ENCODE measurements around the gene JAM2. TPM values are rescaled to one million over a fixed set of nuclear protein-coding genes. Genes with fewer than 3 reads are reported as not detected.

Gene JAM2
- total RNA-seq, 3 donors from 2014 or later (not counting 1 experiment from before 2014, with no cell fraction given) = 0.09 TPM; not detected in 2

DNA sequence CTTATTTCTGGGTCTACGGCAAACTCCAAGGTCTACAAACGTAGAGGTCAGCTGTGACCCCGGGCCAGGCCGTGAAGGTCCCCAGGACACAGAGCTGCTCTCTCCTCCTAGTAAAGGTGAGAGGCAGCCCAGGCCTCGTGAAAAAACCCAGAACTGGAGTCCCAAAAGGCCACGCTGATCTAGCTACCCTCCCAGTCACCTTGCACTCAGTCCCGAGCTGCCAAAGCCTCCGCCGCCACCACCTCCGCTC is 95.5 kb downstream of the JAM2 start:
- peaks cover 2% of the 10 kb centered on the region for H3K36me3 ChIP-seq (ENCODE audit: control insufficient read depth, insufficient read depth, low read length)
- under 1% methylated on average over 10 of the region's 10 CpGs for WGBS (ENCODE audit: insufficient coverage)
- no peaks in the 10 kb centered on the region for H3K9me3 ChIP-seq (ENCODE audit: control insufficient read depth, insufficient read depth, low read length)
- TF ChIP-seq, protein P1, sequence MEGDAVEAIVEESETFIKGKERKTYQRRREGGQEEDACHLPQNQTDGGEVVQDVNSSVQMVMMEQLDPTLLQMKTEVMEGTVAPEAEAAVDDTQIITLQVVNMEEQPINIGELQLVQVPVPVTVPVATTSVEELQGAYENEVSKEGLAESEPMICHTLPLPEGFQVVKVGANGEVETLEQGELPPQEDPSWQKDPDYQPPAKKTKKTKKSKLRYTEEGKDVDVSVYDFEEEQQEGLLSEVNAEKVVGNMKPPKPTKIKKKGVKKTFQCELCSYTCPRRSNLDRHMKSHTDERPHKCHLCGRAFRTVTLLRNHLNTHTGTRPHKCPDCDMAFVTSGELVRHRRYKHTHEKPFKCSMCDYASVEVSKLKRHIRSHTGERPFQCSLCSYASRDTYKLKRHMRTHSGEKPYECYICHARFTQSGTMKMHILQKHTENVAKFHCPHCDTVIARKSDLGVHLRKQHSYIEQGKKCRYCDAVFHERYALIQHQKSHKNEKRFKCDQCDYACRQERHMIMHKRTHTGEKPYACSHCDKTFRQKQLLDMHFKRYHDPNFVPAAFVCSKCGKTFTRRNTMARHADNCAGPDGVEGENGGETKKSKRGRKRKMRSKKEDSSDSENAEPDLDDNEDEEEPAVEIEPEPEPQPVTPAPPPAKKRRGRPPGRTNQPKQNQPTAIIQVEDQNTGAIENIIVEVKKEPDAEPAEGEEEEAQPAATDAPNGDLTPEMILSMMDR (IDR thresholded peaks at IDR 0.05) = no peak
- no peaks in the 10 kb centered on the region for H3K36me3 Mint-ChIP-seq
- H3K4me3 ChIP-seq (ENCODE audit: low read length) = peak overlapping the region; percentile 79
- intact Hi-C loops (cut with micrococcal nuclease) = no loop called here
- no peaks in the 10 kb centered on the region for H3K27me3 ChIP-seq (ENCODE audit: control insufficient read depth, insufficient read depth, low read length)
- no peaks in the 10 kb centered on the region for H3K27me3 Mint-ChIP-seq (ENCODE audit: low read depth in 2 of 2)
- peaks cover 4% of the 10 kb centered on the region for H3K4me1 ChIP-seq (ENCODE audit: control insufficient read depth, insufficient read depth, low read length)
- H3K27ac ChIP-seq (ENCODE audit: low read length) = peak overlapping the region; percentile 92
- peak overlapping the region; percentile 100 for H3K4me3 Mint-ChIP-seq
- no peaks in the 10 kb centered on the region for H3K9me3 Mint-ChIP-seq
- peaks cover 39 to 44% of the 10 kb centered on the region in 2 donors for H3K4me1 Mint-ChIP-seq
- DNase-seq (no peak), ATAC-seq (no peak)
- peak overlapping the region; percentile 93 to 100 for H3K27ac Mint-ChIP-seq

DNA sequence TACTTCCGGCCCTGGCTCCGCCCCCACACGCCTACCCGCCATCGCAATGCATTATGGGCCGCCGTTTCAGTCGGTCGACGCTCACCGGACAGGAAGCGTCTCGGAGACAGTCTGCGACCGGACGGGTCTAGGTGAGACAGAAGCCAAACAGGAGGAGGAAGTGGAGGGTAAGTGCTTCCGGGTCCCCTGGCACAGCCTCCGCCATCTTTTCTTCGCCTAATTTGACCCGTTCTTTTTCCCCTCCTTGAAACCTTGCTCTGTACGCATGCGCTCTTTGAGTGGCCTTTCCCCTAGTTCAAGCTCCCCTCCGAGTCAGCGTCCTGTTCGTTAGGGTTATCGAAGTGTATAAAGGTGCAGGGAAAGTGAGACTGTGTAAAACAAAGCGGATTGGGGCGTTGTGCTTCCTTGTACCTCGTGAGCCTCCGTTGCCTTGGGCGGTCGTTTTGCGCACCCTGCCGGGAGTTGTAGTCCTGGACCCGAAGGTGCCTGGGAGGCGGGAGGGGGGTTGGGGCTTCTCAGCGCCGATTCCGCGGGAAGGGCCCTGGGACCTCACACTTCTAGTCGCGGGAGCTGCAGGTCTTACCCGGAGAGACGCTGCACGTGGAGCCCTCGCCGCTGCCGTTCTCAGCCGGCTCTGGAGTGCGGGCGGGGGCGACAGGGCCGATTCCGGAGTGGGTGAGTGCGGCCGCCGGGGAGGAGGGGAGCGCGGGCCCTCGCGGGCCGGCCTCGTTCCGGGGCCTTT is 96.0 kb downstream of the JAM2 start, which contains the start of the genes ATP5PF and GABPA:
ATP5PF (minus strand) TSS at position 1 of the 742 bp plus-strand sequence. CDS start 5,110 bp downstream, outside the sequence.
GABPA (plus strand) TSS at position 69 of the 742 bp plus-strand sequence. CDS start 6,627 bp downstream, outside the sequence.
- H3K27me3 ChIP-seq (ENCODE audit: control insufficient read depth, insufficient read depth, low read length) = no peaks in the 10 kb centered on the region
- 0% methylated on average over 64 of the region's 64 CpGs for WGBS (ENCODE audit: insufficient coverage)
- Mint-ChIP-seq H3K4me3 (peak within 1 kb of the TSS; percentile 100), H3K4me1 (peaks cover 39 to 44% of the 10 kb centered on the region in 2 donors), H3K27ac (peak within 1 kb of the TSS; percentile 93 to 100), H3K27me3 (ENCODE audit: low read depth in 2 of 2) (no peaks in the 10 kb centered on the region), H3K9me3 (no peaks in the 10 kb centered on the region), H3K36me3 (no peaks in the 10 kb centered on the region)
- H3K9me3 ChIP-seq (ENCODE audit: control insufficient read depth, insufficient read depth, low read length) = no peaks in the 10 kb centered on the region
- ATAC-seq (peak; percentile 86 to 98 (median 89)), DNase-seq (peak; percentile 98 to 99)
- peak within 1 kb of the TSS; percentile 92 for H3K27ac ChIP-seq (ENCODE audit: low read length)
- TF ChIP-seq, protein P1 (IDR thresholded peaks at IDR 0.05) = no peak
- intact Hi-C loops (cut with micrococcal nuclease) = loop anchor here (1.0 kb wide), 1 partner anchor 127 kb away; no protein-coding TSS in a partner anchor
- H3K4me3 ChIP-seq (ENCODE audit: low read length) = peak within 1 kb of the TSS; percentile 79
- H3K4me1 ChIP-seq (ENCODE audit: control insufficient read depth, insufficient read depth, low read length) = peaks cover 4% of the 10 kb centered on the region
- no peaks in the 10 kb centered on the region for H3K36me3 ChIP-seq (ENCODE audit: control insufficient read depth, insufficient read depth, low read length)

DNA sequence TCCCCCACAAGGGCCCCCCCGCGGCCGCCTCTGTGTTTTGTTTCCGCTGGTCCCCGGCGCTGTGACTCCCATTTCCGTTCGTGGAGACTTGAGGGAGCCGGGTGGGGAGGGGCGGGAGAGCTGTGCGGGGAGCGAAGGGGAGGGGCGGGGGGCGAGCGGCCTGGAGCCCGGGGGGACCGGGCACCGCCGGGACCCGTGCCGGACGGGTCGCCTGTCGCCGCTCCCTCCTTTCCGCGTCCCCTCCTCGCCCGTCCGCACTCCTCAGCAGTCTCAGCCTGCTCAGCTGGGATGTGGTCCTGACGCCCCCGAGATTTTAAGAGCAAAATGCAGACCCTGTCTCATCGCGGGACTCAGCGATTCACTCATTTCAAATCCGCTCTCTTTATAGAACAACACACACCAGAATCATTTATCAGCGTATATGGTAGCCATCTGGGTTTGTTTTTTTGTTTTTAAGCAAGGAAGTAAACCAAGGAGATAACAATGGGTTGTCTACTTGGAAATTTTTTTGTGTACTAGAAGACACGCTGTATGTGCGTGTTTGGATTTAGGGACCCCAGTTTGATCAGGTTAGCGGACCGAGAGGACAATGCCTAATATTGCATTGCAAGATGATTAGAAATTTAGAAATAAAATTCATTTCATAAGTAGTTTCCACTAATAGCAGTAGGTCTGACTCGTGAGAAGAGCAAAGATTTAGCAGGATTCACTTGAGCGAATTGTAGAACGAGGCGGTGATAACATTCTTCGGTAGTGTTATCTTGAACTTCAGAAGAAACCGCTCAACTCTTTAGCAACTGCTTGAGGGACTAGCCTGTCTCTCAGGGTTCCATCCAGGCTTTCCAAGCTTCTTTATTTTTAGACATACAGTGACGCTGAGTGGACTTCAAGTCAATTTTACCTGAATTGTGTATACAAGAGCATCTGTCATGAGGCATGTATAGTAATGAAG is 96.9 kb downstream of the JAM2 start:
- H3K9me3 Mint-ChIP-seq = no peaks in the 10 kb centered on the region
- DNase-seq (no peak), ATAC-seq (no peak)
- H3K27ac ChIP-seq (ENCODE audit: low read length) = peak overlapping the region; percentile 92
- no peaks in the 10 kb centered on the region for H3K36me3 Mint-ChIP-seq
- no peaks in the 10 kb centered on the region for H3K27me3 Mint-ChIP-seq (ENCODE audit: low read depth in 2 of 2)
- H3K27ac Mint-ChIP-seq = peak overlapping the region; percentile 93 to 100
- peaks cover 4% of the 10 kb centered on the region for H3K4me1 ChIP-seq (ENCODE audit: control insufficient read depth, insufficient read depth, low read length)
- under 1% methylated on average over 45 of the region's 48 CpGs for WGBS (ENCODE audit: insufficient coverage)
- TF ChIP-seq, protein P1 (IDR thresholded peaks at IDR 0.05) = no peak
- H3K36me3 ChIP-seq (ENCODE audit: control insufficient read depth, insufficient read depth, low read length) = no peaks in the 10 kb centered on the region
- H3K4me1 Mint-ChIP-seq = peaks cover 39 to 44% of the 10 kb centered on the region in 2 donors
- peak overlapping the region; percentile 79 for H3K4me3 ChIP-seq (ENCODE audit: low read length)
- H3K27me3 ChIP-seq (ENCODE audit: control insufficient read depth, insufficient read depth, low read length) = no peaks in the 10 kb centered on the region
- intact Hi-C loops (cut with micrococcal nuclease) = loop anchor here (1.0 kb wide), 1 partner anchor 128 kb away; no protein-coding TSS in a partner anchor
- H3K4me3 Mint-ChIP-seq = peak overlapping the region; percentile 100
- no peaks in the 10 kb centered on the region for H3K9me3 ChIP-seq (ENCODE audit: control insufficient read depth, insufficient read depth, low read length)

All from natural killer cell (primary cell).